ENCODE results near the gene PFDN6.
"Not testable (repeated sequence)": the region's sequence is repeated elsewhere in the genome, so short reads cannot be mapped to it uniquely, and the experiment has no call there.

The PFDN6 gene

DNA sequence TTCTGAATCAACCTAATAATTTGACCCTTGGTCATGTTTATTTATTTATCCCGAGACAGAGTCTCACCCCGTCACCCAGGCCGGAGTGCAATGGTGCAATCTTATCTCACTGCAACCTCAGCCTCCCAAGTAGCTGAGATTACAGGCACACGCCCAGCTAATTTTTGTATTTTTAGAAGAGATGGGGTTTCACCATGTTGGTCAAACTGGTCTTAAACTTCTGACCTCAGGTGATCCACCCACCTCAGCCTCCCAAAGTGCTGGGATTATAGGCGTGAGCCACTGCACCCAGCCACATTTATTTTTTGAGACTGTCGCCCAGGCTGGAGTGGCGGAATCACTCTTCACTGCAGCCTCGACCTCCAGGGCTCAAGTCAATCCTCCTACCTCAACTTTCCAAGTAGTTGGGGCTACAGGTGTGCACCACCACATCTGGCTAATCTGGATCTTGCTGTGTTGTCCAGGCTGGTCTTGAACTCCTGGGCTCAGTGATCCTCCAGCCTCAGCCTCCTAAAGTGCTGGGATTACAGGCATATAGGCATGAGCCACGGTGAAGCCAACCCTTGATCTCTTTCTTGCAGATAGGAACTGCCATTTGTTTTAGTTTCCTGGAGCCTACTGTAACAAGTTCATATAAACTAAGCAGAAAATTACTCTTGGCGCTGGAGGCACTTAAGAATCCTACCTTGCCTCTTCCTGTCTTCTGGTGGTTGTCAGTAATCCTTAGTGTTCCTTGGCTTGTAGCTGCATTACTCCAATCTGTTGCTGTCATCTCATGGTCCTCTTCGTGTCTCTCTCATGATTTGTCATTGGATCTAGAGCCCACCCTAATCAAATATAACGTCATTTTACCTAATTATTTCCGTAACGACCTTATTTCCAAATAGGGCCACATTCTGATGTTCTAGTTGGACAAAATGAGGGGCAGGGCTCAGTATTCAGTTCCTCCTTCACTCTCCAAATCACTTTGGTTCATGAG lies 15.2 kb upstream of the PFDN6 start:
- DNase-seq (ENCODE audit: low spot score): no peak

DNA sequence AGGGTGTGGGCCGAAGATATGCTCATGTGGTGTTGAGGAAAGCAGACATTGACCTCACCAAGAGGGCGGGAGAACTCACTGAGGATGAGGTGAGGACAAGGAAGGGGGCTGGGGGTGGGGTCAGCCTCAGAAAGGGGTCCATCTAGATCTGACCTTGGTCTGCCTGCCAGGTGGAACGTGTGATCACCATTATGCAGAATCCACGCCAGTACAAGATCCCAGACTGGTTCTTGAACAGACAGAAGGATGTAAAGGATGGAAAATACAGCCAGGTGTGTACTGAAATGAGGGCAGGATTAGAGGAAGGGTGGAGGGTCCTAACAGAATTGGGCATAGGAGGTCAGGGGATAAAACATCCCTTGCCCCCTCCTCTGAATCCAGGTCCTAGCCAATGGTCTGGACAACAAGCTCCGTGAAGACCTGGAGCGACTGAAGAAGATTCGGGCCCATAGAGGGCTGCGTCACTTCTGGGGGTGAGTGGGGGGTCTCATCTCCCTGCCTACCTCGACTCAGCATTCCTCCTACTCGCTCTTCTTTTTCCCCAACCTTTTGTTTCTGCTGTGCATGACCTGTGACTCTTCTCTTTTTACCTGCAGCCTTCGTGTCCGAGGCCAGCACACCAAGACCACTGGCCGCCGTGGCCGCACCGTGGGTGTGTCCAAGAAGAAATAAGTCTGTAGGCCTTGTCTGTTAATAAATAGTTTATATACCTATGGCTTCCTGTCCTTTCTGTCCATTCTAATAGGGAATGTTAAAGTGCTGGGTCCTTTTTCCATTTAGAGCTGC lies 13.4 kb upstream of the PFDN6 start:
- not testable (repeated sequence) for DNase-seq (ENCODE audit: low spot score)

DNA sequence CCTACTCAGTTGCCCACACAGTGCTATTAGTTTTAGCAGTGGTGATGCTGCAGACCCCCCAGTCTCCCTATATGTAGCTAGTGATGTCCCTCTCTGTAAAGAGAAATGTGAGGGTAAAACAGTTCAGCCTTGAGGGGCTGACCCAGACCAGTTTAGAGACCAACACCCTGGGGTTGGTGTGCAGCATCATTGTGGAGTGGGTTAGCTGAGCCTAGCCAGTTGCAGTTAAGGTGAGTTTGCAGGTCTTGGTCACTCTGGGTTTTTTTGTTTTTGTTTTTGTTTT lies 12.9 kb upstream of the PFDN6 start:
- DNase-seq (ENCODE audit: low spot score): no peak

- DNase-seq (ENCODE audit: low spot score): peak; percentile 88
Observed at GRCh38 chr6:33276864-33277662, 12.3 kb upstream of the PFDN6 start, which contains the start of gene B3GALT4. B3GALT4 (plus strand) TSS chr6:33277123; CDS start chr6:33277420, 297 bp downstream.

- DNase-seq (ENCODE audit: low spot score): no peak
Observed at GRCh38 chr6:33277663-33278391, 11.6 kb upstream of the PFDN6 start.

GRCh38 chr6:33278392-33278741 lies 11.0 kb upstream of the PFDN6 start:
- DNase-seq (ENCODE audit: low spot score): no peak

DNA sequence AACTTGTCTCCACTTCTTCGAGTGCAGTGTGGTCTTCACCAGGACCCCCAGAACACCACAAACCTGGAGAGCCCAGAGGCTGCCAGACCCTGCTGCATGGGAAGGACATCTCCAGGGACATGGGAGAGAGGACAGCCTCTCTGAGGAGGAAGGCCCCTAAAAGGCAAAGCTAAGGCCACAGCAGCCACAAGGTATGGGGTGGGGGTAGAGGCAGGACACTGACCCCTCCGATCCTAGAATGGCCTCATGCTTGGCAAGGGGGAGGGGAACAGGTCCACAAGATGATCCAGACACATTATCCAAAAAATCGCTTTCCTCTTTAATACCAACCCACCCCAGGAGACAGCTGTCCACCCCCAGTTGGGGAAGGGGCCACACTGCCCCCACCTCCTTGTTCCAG lies 10.6 kb upstream of the PFDN6 start:
- no peak for DNase-seq (ENCODE audit: low spot score)

GRCh38 chr6:33279257-33279695 lies 10.1 kb upstream of the PFDN6 start:
- no peak for DNase-seq (ENCODE audit: low spot score)

DNA sequence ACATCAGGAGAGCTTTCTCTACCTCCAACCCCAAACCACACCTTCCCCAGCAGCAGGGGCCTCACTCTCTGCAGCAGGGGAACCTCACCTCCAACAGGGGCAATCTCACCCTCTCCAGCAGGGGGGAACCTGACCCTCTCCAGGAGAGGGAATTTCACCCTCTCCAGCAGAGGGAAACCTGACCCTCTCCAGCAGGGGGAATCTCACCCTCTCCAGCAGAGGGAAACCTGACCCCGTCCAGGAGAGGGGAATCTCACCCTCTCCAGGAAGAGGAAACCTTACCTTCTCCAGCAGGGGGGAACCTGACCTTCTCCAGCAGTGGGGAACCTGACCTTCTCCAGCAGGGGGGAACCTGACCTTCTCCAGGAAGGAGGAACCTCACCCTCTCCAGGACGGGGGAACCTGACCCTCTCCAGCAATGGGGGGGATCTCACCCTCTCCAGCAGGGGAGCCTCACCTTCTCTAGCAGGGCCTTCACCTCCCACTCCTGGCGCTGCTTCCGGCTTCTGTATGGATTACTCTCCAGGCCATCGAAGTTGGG lies 9.4 kb upstream of the PFDN6 start:
- DNase-seq (ENCODE audit: low spot score): peak; percentile 72

- no peak for DNase-seq (ENCODE audit: low spot score)
Observed at GRCh38 chr6:33280539-33280938, 8.9 kb upstream of the PFDN6 start.

GRCh38 chr6:33285214-33285613 lies 4.2 kb upstream of the PFDN6 start:
- DNase-seq (ENCODE audit: low spot score): peak; percentile 78

DNA sequence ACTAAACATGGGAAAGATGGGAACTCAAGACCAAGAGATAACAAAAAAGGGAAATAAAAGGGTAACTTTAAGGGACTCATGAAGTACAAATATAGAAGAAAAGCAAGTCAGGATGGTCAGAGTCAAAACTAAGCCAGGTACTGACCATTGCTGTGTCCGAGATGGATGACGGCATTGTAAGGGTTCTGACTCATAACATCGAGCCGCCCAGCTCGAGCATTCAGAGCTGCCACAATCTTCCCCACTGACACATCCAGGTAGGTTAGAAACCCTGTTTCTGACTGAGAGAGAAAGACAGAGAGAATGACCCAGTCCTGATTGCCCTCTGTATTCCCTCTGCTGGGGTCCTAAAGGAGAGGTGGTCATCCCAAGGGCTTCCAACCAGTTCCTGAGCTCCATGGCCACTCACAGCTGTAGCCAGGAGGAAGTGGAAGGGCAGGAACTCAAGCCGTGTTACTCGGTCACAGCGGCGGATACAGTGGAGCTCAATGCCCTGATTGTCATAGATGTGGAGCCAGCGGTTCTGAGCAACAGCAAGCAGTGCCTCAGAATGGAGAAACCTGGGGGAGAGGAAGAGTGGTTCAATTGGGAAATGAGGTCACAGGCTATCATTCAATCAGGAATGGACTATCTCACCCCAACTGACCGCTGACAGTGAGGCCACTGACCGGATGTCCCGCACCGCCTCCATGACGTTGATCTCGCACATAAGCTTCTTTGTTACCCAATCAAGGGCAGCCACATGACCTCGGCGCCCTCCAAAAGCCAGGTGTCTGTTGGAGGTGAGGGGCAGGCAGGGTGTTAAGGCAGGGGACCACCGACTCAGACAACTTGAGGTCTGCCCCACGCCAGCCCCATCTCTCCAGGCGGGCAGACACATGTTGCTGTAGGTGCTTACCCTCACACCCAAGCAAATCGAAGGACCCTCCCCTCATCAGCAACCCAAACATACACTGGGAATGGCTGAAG lies 2.2 kb upstream of the PFDN6 start:
- no peak for DNase-seq (ENCODE audit: low spot score)

DNA sequence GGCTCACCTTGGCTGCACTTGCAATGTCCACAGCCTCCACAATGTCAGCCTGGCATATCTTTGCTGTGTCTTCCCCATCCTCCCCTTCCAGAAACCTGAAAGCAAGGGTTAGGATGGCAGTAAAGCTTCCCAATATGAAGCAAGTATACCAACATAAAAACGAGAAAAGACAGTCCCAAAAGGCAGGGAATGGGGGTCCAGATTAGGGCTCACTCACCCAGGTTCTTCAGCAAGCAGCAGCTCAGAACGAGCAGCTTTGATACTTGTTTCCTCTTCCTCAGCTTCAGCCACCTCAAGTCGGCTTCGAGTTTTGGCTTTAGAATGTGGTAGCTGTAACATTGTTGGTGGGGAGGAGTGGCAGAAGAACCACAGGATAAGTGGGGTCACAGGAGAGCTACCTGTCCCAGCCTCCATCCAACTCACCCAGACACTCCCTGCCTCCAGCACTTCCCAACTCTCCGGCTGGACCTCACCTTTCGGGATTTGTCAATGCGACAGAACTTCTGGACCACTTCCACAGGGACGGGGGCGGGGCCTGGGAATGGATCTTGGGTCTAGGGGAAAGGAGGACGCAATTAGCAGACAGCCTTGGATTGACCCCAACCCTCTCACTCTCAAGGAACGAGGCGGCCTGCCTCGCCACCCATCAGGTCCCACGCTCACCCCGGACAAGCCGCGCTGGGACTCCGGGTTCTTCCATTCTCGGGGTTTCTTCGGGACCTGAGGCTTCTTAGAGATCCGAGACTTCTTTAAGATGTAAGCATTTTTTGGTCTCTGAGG lies 1.1 kb upstream of the PFDN6 start:
- no peak for DNase-seq (ENCODE audit: low spot score)

- DNase-seq (ENCODE audit: low spot score): no peak
Observed at GRCh38 chr6:33289784-33290315, 449 bp downstream of the PFDN6 start.

GRCh38 chr6:33290459-33290858 lies 1.1 kb downstream of the PFDN6 start:
- no peak for DNase-seq (ENCODE audit: low spot score)

DNA sequence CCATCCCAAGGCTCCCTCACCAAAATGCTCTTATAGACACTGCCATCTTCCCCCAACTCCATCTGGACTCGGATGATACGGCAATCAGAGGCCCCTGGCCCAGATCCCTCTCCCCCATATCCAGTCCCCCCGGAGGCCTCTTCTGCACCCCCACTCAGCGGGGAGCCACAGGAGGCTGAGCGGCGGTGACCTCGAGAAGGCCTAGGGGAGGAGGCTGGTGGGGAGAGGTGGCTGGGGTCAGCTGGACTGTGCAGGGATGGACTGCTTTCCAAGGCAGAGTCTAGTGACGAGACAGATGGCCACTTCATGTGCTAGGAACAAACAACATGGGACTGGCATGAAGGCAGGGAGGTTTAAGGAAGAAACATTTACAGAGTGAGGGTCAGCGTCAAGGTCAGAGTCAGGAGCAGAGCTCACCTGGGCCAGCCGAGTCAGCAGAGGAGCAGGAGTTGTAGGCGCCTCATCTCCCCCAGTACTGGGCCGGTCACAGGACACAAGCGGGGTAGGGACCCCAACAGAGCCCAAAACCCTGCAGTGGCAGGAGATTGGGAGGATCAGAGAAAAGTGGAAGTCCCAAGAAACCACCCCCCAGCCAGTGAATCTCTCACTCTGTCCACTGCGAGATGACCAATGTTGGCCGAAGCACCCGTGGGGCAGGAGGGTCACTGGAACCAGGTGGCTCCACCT lies 3.7 kb downstream of the PFDN6 start:
- no peak for DNase-seq (ENCODE audit: low spot score)

DNA sequence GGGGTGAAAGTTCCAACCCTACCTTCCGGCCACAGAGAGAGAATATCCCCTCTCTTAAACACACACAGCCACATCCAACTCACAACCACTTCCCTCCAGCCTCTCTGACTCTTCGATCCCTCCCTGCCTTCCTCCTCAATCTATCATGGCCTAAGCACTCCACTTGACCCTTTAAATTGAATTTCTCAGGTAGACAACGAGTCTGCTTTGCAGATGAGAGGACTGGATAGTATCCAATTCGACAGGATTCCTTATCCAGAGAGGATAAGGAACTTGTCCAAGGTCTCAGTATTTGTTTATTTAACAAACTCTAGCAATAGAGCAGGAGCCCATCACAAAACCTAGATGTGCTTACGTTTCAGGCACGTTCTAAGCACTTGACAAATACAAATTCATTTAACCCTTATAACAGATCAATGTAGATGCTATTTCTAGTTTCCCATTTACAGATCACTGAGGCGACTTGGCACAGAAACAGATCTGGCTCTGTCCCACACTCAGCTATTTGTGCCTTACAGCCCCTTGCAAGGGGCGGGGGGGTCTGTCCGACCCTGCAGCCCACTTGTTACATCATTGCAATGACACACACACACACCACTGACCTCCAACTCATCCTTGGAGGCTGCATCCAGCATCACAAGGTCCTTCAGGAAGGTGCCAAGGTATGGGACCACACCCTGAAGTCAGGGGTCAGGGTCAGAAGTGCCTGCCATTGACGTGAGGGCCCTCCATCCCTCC lies 4.9 kb downstream of the PFDN6 start:
- DNase-seq (ENCODE audit: low spot score): no peak

Measured in hematopoietic multipotent progenitor cell treated with erythropoietin and hydrocortisone succinate and interleukin-3 and kit ligand, for 17 days (in vitro differentiated cells).